ENCODE data around the gene NOL9.

NOL9 gene

GRCh38 chr1:6528492-6528891, 25.8 kb downstream of the NOL9 start:
- WGBS = 95% methylated on average over 6 of the region's 7 CpGs
- H3K4ac ChIP-seq (ENCODE audit: low read depth in 1 of 2, low read length in 2 of 2) = no peak overlapping the region
- no peak for DNase-seq

DNA sequence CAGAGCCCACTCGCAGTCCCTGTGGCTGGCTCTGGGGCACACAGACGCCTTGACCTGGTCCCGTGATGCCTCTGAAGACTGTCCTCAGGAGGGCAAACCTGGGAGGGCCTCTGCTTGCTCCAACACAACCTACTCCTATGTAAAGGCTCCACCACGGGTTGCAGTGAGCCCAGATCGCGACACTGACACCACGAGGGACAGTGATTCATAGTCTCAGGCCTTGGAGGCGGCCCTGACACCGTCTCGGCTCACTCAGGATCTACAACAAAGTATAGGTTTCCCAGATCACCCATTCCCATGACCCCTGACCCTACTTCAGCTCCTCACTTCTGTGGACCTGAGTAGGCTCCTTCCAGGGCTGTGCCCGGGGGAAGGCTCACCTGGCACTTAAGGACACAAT, 28.0 kb downstream of the NOL9 start:
- Histone ChIP-seq H3K4me1 (ENCODE audit: control insufficient read depth, insufficient read depth, low read depth, low read length) (no peaks in the 10 kb centered on the region), H3K4ac (ENCODE audit: low read depth in 1 of 2, low read length in 2 of 2) (no peak overlapping the region), H4K8ac (ENCODE audit: low read length) (no peak overlapping the region)

More at GRCh38 chr1:6528492-6528891, 25.8 kb downstream of the NOL9 start:
- no peaks in the 10 kb centered on the region for H3K27me3 ChIP-seq (ENCODE audit: control insufficient read depth in 1 of 2, insufficient read depth in 1 of 2, low read length in 2 of 2)
- H3K27ac ChIP-seq (ENCODE audit: low read length, poor library complexity, severe bottlenecking) = no peak overlapping the region
- H2AFZ ChIP-seq (ENCODE audit: low read depth, low read length) = no peak overlapping the region
- H2BK15ac ChIP-seq (ENCODE audit: low read depth, poor library complexity, severe bottlenecking) = no peak overlapping the region
- H3K4me3 ChIP-seq (ENCODE audit: insufficient read depth in 1 of 2, low read depth in 1 of 2, low read length in 2 of 2) = no peak overlapping the region
- no peak overlapping the region for H3K18ac ChIP-seq (ENCODE audit: low read depth in 1 of 2, low read length in 2 of 2)
- no peak overlapping the region for H3K23ac ChIP-seq (ENCODE audit: low read length in 2 of 2)
- no peak overlapping the region for H2BK12ac ChIP-seq (ENCODE audit: low read length in 2 of 2)
- H2AK5ac ChIP-seq (ENCODE audit: low read length, severe bottlenecking) = no peak overlapping the region
- no peak overlapping the region for H2BK5ac ChIP-seq (ENCODE audit: low read depth, low read length, poor library complexity, severe bottlenecking)
- no peak overlapping the region for H4K91ac ChIP-seq (ENCODE audit: low read length)
- no peak overlapping the region for H4K8ac ChIP-seq (ENCODE audit: low read length)
- no peaks in the 10 kb centered on the region for H3K9me3 ChIP-seq (ENCODE audit: control insufficient read depth, low read length)
- peaks cover 21% of the 10 kb centered on the region for H3K79me1 ChIP-seq (replicated peaks; ENCODE audit: low read length, poor library complexity, severe bottlenecking)
- H3K4me1 ChIP-seq (ENCODE audit: control insufficient read depth, insufficient read depth, low read depth, low read length) = no peaks in the 10 kb centered on the region
- H2BK120ac ChIP-seq (ENCODE audit: low read depth, low read length) = no peak overlapping the region
- no peak overlapping the region for H3K14ac ChIP-seq (ENCODE audit: low read length in 2 of 2)
- peaks cover 60 to 76% of the 10 kb centered on the region in 2 experiments for H3K36me3 ChIP-seq (ENCODE audit: control insufficient read depth in 1 of 2, insufficient read depth in 2 of 2, low read depth in 1 of 2, low read length in 2 of 2)
- no peak overlapping the region for H3K9ac ChIP-seq (ENCODE audit: low read length)
- no peak overlapping the region for H3K4me2 ChIP-seq (ENCODE audit: low read length, poor library complexity, severe bottlenecking)

DNA sequence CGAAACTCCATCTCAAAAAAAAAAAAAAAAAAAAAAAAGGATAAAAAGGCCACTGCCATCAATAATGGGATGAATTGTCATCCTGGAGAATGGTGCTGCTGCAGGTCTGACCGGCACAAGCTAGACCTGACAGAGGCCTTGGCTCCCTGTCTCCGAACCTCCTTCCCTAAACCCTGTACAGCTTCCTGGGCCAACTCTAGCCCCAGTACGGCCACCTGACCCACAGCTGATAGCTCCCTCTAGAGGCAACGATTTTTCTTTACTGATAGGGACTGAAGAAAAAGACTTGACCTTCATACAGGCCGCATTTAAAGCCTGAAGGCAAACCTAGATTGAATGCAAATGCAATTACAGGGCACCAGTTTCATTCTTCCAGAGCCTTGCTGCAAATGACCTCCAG, 30.7 kb downstream of the NOL9 start:
- Histone ChIP-seq H3K9me3 (ENCODE audit: control insufficient read depth, low read length) (no peaks in the 10 kb centered on the region), H3K4me1 (ENCODE audit: control insufficient read depth, insufficient read depth, low read depth, low read length) (peaks cover 12% of the 10 kb centered on the region), H3K4me3 (ENCODE audit: insufficient read depth in 1 of 2, low read depth in 1 of 2, low read length in 2 of 2) (no peak overlapping the region), H4K8ac (ENCODE audit: low read length) (no peak overlapping the region), H2AFZ (ENCODE audit: low read depth, low read length) (no peak overlapping the region), H3K4ac (ENCODE audit: low read depth in 1 of 2, low read length in 2 of 2) (no peak overlapping the region), H3K27me3 (ENCODE audit: control insufficient read depth in 1 of 2, insufficient read depth in 1 of 2, low read length in 2 of 2) (no peaks in the 10 kb centered on the region), H3K14ac (ENCODE audit: low read length in 2 of 2) (no peak overlapping the region), H2BK12ac (ENCODE audit: low read length in 2 of 2) (no peak overlapping the region), H3K4me2 (ENCODE audit: low read length, poor library complexity, severe bottlenecking) (no peak overlapping the region), H3K79me1 (replicated peaks; ENCODE audit: low read length, poor library complexity, severe bottlenecking) (peaks cover 18% of the 10 kb centered on the region), H3K18ac (ENCODE audit: low read depth in 1 of 2, low read length in 2 of 2) (no peak overlapping the region), H3K9ac (ENCODE audit: low read length) (peak overlapping the region; percentile 31), H3K27ac (ENCODE audit: low read length, poor library complexity, severe bottlenecking) (no peak overlapping the region), H2BK120ac (ENCODE audit: low read depth, low read length) (no peak overlapping the region), H3K36me3 (ENCODE audit: control insufficient read depth in 1 of 2, insufficient read depth in 2 of 2, low read depth in 1 of 2, low read length in 2 of 2) (peaks cover 33 to 38% of the 10 kb centered on the region in 2 experiments), H3K23ac (ENCODE audit: low read length in 2 of 2) (no peak overlapping the region), H2BK15ac (ENCODE audit: low read depth, poor library complexity, severe bottlenecking) (no peak overlapping the region), H2BK5ac (ENCODE audit: low read depth, low read length, poor library complexity, severe bottlenecking) (no peak overlapping the region), H4K91ac (ENCODE audit: low read length) (no peak overlapping the region), H2AK5ac (ENCODE audit: low read length, severe bottlenecking) (no peak overlapping the region)
- WGBS = 46% methylated on average over 6 of the region's 6 CpGs
- peak; percentile 56 for DNase-seq

More for the DNA sequence above, 28.0 kb downstream of the NOL9 start:
- WGBS = 87% methylated on average over 11 of the region's 11 CpGs
- DNase-seq = no peak
- Histone ChIP-seq H3K4me2 (ENCODE audit: low read length, poor library complexity, severe bottlenecking) (no peak overlapping the region), H3K18ac (ENCODE audit: low read depth in 1 of 2, low read length in 2 of 2) (no peak overlapping the region), H2BK5ac (ENCODE audit: low read depth, low read length, poor library complexity, severe bottlenecking) (no peak overlapping the region), H2BK12ac (ENCODE audit: low read length in 2 of 2) (no peak overlapping the region), H3K9ac (ENCODE audit: low read length) (no peak overlapping the region), H3K14ac (ENCODE audit: low read length in 2 of 2) (no peak overlapping the region), H2BK120ac (ENCODE audit: low read depth, low read length) (no peak overlapping the region), H2AK5ac (ENCODE audit: low read length, severe bottlenecking) (no peak overlapping the region), H3K27ac (ENCODE audit: low read length, poor library complexity, severe bottlenecking) (no peak overlapping the region), H2BK15ac (ENCODE audit: low read depth, poor library complexity, severe bottlenecking) (no peak overlapping the region), H3K36me3 (ENCODE audit: control insufficient read depth in 1 of 2, insufficient read depth in 2 of 2, low read depth in 1 of 2, low read length in 2 of 2) (peaks cover 44 to 54% of the 10 kb centered on the region in 2 experiments), H3K27me3 (ENCODE audit: control insufficient read depth in 1 of 2, insufficient read depth in 1 of 2, low read length in 2 of 2) (no peaks in the 10 kb centered on the region), H3K23ac (ENCODE audit: low read length in 2 of 2) (no peak overlapping the region), H3K4me3 (ENCODE audit: insufficient read depth in 1 of 2, low read depth in 1 of 2, low read length in 2 of 2) (no peak overlapping the region), H3K9me3 (ENCODE audit: control insufficient read depth, low read length) (no peaks in the 10 kb centered on the region), H2AFZ (ENCODE audit: low read depth, low read length) (no peak overlapping the region), H3K79me1 (replicated peaks; ENCODE audit: low read length, poor library complexity, severe bottlenecking) (peaks cover 20% of the 10 kb centered on the region), H4K91ac (ENCODE audit: low read length) (no peak overlapping the region)

DNA sequence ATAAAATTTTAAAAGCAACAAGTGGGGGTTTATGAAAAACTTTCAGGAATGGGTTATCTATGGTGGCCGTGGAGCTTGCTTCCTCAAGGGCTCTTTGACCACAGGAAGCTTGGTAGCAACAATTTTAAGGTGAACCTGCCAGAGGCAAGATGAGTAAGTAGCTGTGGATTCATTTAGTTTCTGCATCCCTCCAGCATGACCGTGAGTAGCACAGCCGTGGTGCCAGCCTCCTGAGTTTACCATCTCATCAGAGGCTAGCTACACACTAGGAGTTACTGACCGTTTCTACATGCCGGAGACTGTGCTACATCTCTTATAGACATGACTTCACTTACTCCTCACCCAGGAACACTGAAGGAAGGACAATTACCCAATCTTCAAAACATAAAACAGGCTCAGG, 32.8 kb downstream of the NOL9 start:
- no peak overlapping the region for H2BK12ac ChIP-seq (ENCODE audit: low read length in 2 of 2)
- H3K27ac ChIP-seq (ENCODE audit: low read length, poor library complexity, severe bottlenecking) = no peak overlapping the region
- H3K23ac ChIP-seq (ENCODE audit: low read length in 2 of 2) = no peak overlapping the region
- H3K4me3 ChIP-seq (ENCODE audit: insufficient read depth in 1 of 2, low read depth in 1 of 2, low read length in 2 of 2) = no peak overlapping the region
- no peak overlapping the region for H3K14ac ChIP-seq (ENCODE audit: low read length in 2 of 2)
- no peak overlapping the region for H3K4ac ChIP-seq (ENCODE audit: low read depth in 1 of 2, low read length in 2 of 2)
- no peaks in the 10 kb centered on the region for H3K27me3 ChIP-seq (ENCODE audit: control insufficient read depth in 1 of 2, insufficient read depth in 1 of 2, low read length in 2 of 2)
- no peak overlapping the region for H2BK120ac ChIP-seq (ENCODE audit: low read depth, low read length)
- H3K79me1 ChIP-seq (replicated peaks; ENCODE audit: low read length, poor library complexity, severe bottlenecking) = peaks cover 11% of the 10 kb centered on the region
- H2BK15ac ChIP-seq (ENCODE audit: low read depth, poor library complexity, severe bottlenecking) = no peak overlapping the region
- H4K8ac ChIP-seq (ENCODE audit: low read length) = no peak overlapping the region
- no peak overlapping the region for H3K4me2 ChIP-seq (ENCODE audit: low read length, poor library complexity, severe bottlenecking)
- no peak overlapping the region for H2AK5ac ChIP-seq (ENCODE audit: low read length, severe bottlenecking)
- H3K4me1 ChIP-seq (ENCODE audit: control insufficient read depth, insufficient read depth, low read depth, low read length) = peaks cover 15% of the 10 kb centered on the region
- H3K18ac ChIP-seq (ENCODE audit: low read depth in 1 of 2, low read length in 2 of 2) = no peak overlapping the region
- peaks cover 19 to 22% of the 10 kb centered on the region in 2 experiments for H3K36me3 ChIP-seq (ENCODE audit: control insufficient read depth in 1 of 2, insufficient read depth in 2 of 2, low read depth in 1 of 2, low read length in 2 of 2)
- DNase-seq = no peak
- no peak overlapping the region for H2BK5ac ChIP-seq (ENCODE audit: low read depth, low read length, poor library complexity, severe bottlenecking)
- H2AFZ ChIP-seq (ENCODE audit: low read depth, low read length) = no peak overlapping the region
- 67% methylated on average over 5 of the region's 5 CpGs for WGBS
- H4K91ac ChIP-seq (ENCODE audit: low read length) = no peak overlapping the region
- no peak overlapping the region for H3K9ac ChIP-seq (ENCODE audit: low read length)
- no peaks in the 10 kb centered on the region for H3K9me3 ChIP-seq (ENCODE audit: control insufficient read depth, low read length)
